ENCODE results near the gene KCNK2. TPM values are rescaled to one million over a fixed set of nuclear protein-coding genes. Genes with fewer than 3 reads are reported as not detected.

KCNK2 gene
- total RNA-seq, 1 donor from 2014 or later = 4.8 TPM

DNA sequence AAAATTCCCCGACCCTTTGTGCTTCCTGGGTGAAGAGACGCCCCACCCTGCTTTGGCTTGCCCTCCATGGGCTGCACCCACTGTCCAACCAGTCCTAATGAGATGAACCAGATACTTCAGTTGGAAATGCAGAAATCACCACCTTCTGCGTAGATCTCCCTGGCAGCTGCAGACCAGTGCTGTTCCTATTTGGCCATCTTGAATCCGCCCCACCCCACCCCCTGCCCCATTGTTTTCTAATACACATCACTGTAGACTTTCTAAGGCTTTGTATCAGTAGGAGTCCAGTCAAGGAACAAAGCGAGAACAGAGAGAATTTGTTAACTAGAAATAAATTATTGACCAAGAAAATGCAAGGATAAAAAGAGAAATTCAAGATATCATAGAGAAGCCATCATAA, 178.2 kb downstream of the KCNK2 start:
- no peaks in the 10 kb centered on the region for H3K4me1 Mint-ChIP-seq
- H3K9me3 Mint-ChIP-seq = peaks cover 3% of the 10 kb centered on the region
- no peak overlapping the region for H3K27ac Mint-ChIP-seq (ENCODE audit: unreplicated experiment)
- no peak for DNase-seq (ENCODE audit: low read depth, low spot score)
- H3K36me3 Mint-ChIP-seq (ENCODE audit: low read depth) = no peaks in the 10 kb centered on the region
- H3K4me3 Mint-ChIP-seq = no peak overlapping the region
- no peaks in the 10 kb centered on the region for H3K27me3 Mint-ChIP-seq (ENCODE audit: low read depth)
- TF ChIP-seq, protein P1, sequence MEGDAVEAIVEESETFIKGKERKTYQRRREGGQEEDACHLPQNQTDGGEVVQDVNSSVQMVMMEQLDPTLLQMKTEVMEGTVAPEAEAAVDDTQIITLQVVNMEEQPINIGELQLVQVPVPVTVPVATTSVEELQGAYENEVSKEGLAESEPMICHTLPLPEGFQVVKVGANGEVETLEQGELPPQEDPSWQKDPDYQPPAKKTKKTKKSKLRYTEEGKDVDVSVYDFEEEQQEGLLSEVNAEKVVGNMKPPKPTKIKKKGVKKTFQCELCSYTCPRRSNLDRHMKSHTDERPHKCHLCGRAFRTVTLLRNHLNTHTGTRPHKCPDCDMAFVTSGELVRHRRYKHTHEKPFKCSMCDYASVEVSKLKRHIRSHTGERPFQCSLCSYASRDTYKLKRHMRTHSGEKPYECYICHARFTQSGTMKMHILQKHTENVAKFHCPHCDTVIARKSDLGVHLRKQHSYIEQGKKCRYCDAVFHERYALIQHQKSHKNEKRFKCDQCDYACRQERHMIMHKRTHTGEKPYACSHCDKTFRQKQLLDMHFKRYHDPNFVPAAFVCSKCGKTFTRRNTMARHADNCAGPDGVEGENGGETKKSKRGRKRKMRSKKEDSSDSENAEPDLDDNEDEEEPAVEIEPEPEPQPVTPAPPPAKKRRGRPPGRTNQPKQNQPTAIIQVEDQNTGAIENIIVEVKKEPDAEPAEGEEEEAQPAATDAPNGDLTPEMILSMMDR (conservative IDR thresholded peaks at IDR 0.05) = no peak

DNA sequence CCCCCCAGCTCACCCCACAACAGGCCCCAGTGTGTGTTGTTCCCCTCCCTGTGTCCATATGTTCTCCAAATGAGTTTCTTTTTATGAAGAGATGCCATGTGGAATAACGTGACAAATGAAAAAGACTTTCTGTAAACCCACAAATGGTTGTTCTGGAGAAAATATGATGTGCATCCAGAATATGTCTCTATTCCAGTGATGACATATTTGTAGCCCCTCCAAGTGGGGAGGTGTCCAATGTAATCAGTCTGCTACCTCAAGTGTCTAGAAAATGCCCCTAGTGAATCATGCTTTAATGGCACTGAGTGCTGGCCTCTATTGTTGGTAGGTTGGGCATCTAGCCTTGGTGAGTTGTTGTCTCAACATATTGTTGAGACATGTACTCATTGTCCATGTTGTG, 179.6 kb downstream of the KCNK2 start:
- TF ChIP-seq, protein P1 (conservative IDR thresholded peaks at IDR 0.05) = no peak
- Mint-ChIP-seq H3K27ac (ENCODE audit: unreplicated experiment) (no peak overlapping the region), H3K27me3 (ENCODE audit: low read depth) (no peaks in the 10 kb centered on the region), H3K4me1 (no peaks in the 10 kb centered on the region), H3K9me3 (peaks cover 3% of the 10 kb centered on the region), H3K36me3 (ENCODE audit: low read depth) (no peaks in the 10 kb centered on the region), H3K4me3 (no peak overlapping the region)
- no peak for DNase-seq (ENCODE audit: low read depth, low spot score)

DNA sequence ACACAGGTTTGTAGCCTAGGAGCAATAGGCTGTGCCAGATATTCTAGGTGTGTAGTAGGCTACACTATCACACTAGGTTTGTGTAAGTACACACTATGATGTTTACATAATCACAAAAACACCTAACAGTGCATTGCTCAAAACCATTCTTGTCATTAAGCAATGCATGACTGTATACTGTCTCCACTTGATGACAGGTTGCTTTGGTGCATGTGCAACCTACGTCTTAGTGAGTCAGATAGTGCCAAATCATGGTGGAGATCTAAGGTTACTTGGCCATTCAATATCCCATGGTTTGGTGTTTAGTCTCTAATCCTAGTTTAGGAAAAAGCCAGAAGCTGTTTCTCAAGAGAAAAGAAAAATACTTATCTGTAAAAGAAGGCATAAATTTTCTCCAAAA, 181.1 kb downstream of the KCNK2 start:
- no peak for DNase-seq (ENCODE audit: low read depth, low spot score)
- Mint-ChIP-seq H3K9me3 (peaks cover 3% of the 10 kb centered on the region), H3K27me3 (ENCODE audit: low read depth) (no peaks in the 10 kb centered on the region), H3K36me3 (ENCODE audit: low read depth) (no peaks in the 10 kb centered on the region), H3K4me1 (no peaks in the 10 kb centered on the region), H3K27ac (ENCODE audit: unreplicated experiment) (no peak overlapping the region), H3K4me3 (no peak overlapping the region)
- TF ChIP-seq, protein P1 (conservative IDR thresholded peaks at IDR 0.05) = no peak

DNA sequence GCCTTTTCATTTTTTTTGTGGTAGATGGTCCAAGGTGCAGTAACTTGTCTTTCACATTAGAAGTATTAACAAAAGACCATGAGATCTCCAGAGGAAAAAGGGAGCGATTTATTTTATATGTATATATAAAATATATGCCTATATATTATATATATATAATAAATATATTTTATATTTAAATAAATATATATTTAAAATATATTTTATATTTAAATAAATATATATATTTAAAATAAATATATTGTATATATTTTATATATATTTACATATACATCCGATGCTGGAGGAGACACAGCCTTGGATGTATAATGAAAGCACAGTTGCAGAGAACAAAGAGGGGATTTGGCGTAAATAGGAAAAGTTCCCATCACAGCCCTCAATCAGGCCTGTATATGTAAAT, 182.1 kb downstream of the KCNK2 start:
- H3K27me3 Mint-ChIP-seq (ENCODE audit: low read depth) = no peaks in the 10 kb centered on the region

DNA sequence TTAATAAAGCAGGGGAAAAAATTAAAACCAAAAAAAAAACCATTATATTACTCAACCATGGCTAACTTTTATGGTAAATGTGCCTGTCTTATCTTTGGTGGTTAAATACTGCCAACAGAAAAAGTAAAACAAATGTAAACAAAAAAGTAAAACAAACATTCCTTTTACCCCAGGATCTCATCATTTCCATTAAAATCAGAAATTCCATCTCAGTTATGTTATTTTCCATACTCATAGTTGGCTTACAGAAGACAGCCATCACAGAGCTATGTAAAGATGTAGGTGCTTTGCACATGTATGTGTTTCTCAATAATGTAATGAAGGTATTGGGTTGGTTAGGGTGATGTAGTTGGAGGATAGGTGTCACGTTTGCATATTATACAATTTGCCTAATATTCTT, 185.0 kb downstream of the KCNK2 start:
- Mint-ChIP-seq H3K4me3 (no peak overlapping the region), H3K27me3 (ENCODE audit: low read depth) (no peaks in the 10 kb centered on the region), H3K27ac (ENCODE audit: unreplicated experiment) (no peak overlapping the region), H3K9me3 (peaks cover 2% of the 10 kb centered on the region), H3K36me3 (ENCODE audit: low read depth) (no peaks in the 10 kb centered on the region), H3K4me1 (no peaks in the 10 kb centered on the region)
- no peak for DNase-seq (ENCODE audit: low read depth, low spot score)
- TF ChIP-seq, protein P1 (conservative IDR thresholded peaks at IDR 0.05) = no peak

More for the DNA sequence above, 182.1 kb downstream of the KCNK2 start:
- H3K27ac Mint-ChIP-seq (ENCODE audit: unreplicated experiment) = no peak overlapping the region
- no peaks in the 10 kb centered on the region for H3K4me1 Mint-ChIP-seq
- H3K4me3 Mint-ChIP-seq = no peak overlapping the region
- H3K36me3 Mint-ChIP-seq (ENCODE audit: low read depth) = no peaks in the 10 kb centered on the region
- TF ChIP-seq, protein P1 (conservative IDR thresholded peaks at IDR 0.05) = no peak
- no peak for DNase-seq (ENCODE audit: low read depth, low spot score)
- peaks cover 3% of the 10 kb centered on the region for H3K9me3 Mint-ChIP-seq

- TF ChIP-seq, protein P1 (conservative IDR thresholded peaks at IDR 0.05) = no peak
- Mint-ChIP-seq H3K4me3 (no peak overlapping the region), H3K27ac (ENCODE audit: unreplicated experiment) (no peak overlapping the region), H3K9me3 (peaks cover 2% of the 10 kb centered on the region), H3K27me3 (ENCODE audit: low read depth) (no peaks in the 10 kb centered on the region), H3K4me1 (no peaks in the 10 kb centered on the region), H3K36me3 (ENCODE audit: low read depth) (no peaks in the 10 kb centered on the region)
- no peak for DNase-seq (ENCODE audit: low read depth, low spot score)
Measured at GRCh38 chr1:215269955-215270354, 187.4 kb downstream of the KCNK2 start.

Measured in neural crest cell (in vitro differentiated cells).